ENCODE measurements around the gene VPS13D. TPM values are rescaled to one million over a fixed set of nuclear protein-coding genes. Genes with fewer than 3 reads are reported as not detected.

The VPS13D gene
- total and polyA plus RNA-seq, 4 donors = 10.2 to 68.3 (median 12.6) TPM

DNA sequence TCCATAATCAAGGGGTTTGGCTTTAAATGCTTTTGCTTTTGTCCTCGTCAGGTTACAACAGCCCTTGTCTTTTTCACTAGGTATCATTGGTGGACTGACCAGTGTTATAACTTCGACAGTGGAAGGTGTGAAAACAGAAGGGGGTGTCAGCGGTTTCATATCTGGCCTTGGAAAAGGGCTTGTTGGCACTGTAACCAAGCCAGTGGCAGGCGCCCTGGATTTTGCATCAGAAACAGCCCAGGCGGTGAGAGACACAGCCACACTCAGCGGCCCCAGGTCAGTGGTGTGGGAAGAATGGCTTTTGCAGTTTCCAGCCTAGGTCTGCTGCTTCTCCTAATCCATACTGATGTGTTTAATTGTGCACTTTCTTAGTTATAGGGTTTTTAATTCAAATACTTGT, 230.3 kb downstream of the VPS13D start:
- 75% methylated on average over 6 of the region's 6 CpGs for WGBS
- Histone ChIP-seq H3K4me3 (ENCODE audit: low read depth in 1 of 3, low read length in 3 of 3) (no peak overlapping the region), H3K9me3 (ENCODE audit: control insufficient read depth in 4 of 4, low read length in 3 of 4) (no peaks in the 10 kb centered on the region), H3K36me3 (ENCODE audit: control insufficient read depth in 4 of 4, insufficient read depth in 3 of 4, low read depth in 1 of 4, low read length in 3 of 4) (peaks cover 0 to 2% (median 0%) of the 10 kb centered on the region in 4 donors), H3K27me3 (ENCODE audit: control insufficient read depth in 4 of 4, insufficient read depth in 4 of 4, low read length in 3 of 4) (no peaks in the 10 kb centered on the region), H3K4me1 (ENCODE audit: control insufficient read depth in 4 of 4, insufficient read depth in 4 of 4, low read length in 3 of 4) (peaks cover 9 to 43% (median 30%) of the 10 kb centered on the region in 4 donors), H3K9ac (ENCODE audit: low read depth in 1 of 2, low read length in 2 of 2) (no peak overlapping the region), H3K27ac (ENCODE audit: low read depth in 1 of 2, low read length in 2 of 2) (no peak overlapping the region)
- no peak for DNase-seq (ENCODE audit: low spot score)
- TF ChIP-seq HNF4A (conservative IDR thresholded peaks at IDR 0.05) (peak in 1 of 2 donors; percentile 10), FOXA2 (IDR thresholded peaks at IDR 0.05) (no peak), GABPA (IDR thresholded peaks at IDR 0.05 in 1 of 2, conservative IDR thresholded peaks at IDR 0.05 in 1 of 2) (no peak)

DNA sequence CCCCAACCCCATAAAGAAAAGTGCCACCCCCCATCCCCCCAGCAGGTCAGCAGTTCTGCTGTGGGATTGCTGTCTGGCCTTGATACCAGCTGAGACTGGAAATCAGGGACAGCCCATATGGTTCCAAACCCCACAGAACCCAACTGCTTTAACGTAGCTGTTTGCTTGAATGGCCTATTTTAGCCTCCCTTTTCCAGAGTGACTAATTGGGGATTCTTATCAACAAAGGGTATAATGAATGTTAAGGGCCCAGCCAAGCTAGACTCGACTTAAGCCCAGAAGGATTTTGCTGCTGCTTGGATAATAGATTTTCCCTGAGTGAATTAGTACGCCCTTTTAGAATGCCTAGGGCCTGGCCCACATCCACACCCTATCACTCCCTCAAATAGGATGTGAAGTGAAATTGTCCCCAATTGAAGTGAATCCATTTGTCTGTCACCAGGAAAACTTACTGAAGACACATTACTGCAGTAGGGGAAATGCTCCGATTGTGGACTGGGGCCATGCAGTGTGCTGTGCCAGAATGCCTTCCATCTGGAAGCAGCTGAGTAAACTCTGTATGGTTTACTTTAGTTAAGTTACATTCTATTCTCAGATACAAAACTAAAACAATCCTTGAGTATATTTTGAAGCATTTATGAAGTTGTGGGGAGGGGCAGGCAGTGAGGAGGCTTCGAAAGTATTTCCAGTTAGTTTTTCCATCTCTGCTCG, 231.2 kb downstream of the VPS13D start:
- Histone ChIP-seq H3K36me3 (ENCODE audit: control insufficient read depth in 4 of 4, insufficient read depth in 3 of 4, low read depth in 1 of 4, low read length in 3 of 4) (peaks cover 0 to 4% (median 0%) of the 10 kb centered on the region in 4 donors), H3K27ac (ENCODE audit: low read depth in 1 of 2, low read length in 2 of 2) (peak overlapping the region; percentile 13 to 21), H3K4me1 (ENCODE audit: control insufficient read depth in 4 of 4, insufficient read depth in 4 of 4, low read length in 3 of 4) (peaks cover 7 to 40% (median 29%) of the 10 kb centered on the region in 4 donors), H3K27me3 (ENCODE audit: control insufficient read depth in 4 of 4, insufficient read depth in 4 of 4, low read length in 3 of 4) (no peaks in the 10 kb centered on the region), H3K9me3 (ENCODE audit: control insufficient read depth in 4 of 4, low read length in 3 of 4) (no peaks in the 10 kb centered on the region), H3K4me3 (ENCODE audit: low read depth in 1 of 3, low read length in 3 of 3) (no peak overlapping the region), H3K9ac (ENCODE audit: low read depth in 1 of 2, low read length in 2 of 2) (no peak overlapping the region)
- TF ChIP-seq, protein P1, sequence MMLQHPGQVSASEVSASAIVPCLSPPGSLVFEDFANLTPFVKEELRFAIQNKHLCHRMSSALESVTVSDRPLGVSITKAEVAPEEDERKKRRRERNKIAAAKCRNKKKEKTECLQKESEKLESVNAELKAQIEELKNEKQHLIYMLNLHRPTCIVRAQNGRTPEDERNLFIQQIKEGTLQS (IDR thresholded peaks at IDR 0.05) = no peak
- TF ChIP-seq, protein P2, sequence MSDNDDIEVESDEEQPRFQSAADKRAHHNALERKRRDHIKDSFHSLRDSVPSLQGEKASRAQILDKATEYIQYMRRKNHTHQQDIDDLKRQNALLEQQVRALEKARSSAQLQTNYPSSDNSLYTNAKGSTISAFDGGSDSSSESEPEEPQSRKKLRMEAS (IDR thresholded peaks at IDR 0.05) = no peak
- TF ChIP-seq JUND (IDR thresholded peaks at IDR 0.05) = peak in 1 of 2 donors; percentile 6
- peak in 1 of 2 donors; percentile 22 for TF ChIP-seq HNF4A (conservative IDR thresholded peaks at IDR 0.05)
- peak; percentile 17 for TF ChIP-seq FOXA2 (IDR thresholded peaks at IDR 0.05)
- TF ChIP-seq RXRA (IDR thresholded peaks at IDR 0.05) = peak in 1 of 2 donors; percentile 43
- TF ChIP-seq YY1 (IDR thresholded peaks at IDR 0.05) = no peak
- peak; percentile 29 to 36 for TF ChIP-seq RAD21 (IDR thresholded peaks at IDR 0.05)
- DNase-seq (ENCODE audit: low spot score) = no peak
- WGBS = 64% methylated on average over 6 of the region's 6 CpGs

DNA sequence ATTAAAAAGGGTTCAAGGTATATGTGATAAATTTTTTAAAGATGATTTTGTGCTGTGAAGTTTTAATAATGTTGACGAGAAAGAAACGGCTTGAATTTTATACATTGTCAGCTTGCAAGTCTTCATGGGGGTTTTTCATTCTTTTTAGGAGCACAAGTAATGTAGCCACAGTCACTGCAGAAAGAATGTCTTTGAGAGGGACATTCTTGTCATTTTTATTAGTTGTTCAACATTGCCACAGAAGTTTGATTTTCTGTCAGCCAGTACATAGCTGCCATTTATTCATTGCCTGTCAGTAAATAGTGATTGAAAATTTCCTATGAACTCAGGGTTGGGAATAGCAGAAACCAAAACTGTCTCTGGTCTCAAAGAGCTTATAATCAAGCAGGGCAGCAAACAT, 231.9 kb downstream of the VPS13D start:
- Histone ChIP-seq H3K27ac (ENCODE audit: low read depth in 1 of 2, low read length in 2 of 2) (peak overlapping the region in 1 of 2 donors; percentile 9), H3K36me3 (ENCODE audit: control insufficient read depth in 4 of 4, insufficient read depth in 3 of 4, low read depth in 1 of 4, low read length in 3 of 4) (peaks cover 0 to 4% (median 0%) of the 10 kb centered on the region in 4 donors), H3K4me1 (ENCODE audit: control insufficient read depth in 4 of 4, insufficient read depth in 4 of 4, low read length in 3 of 4) (peaks cover 7 to 40% (median 28%) of the 10 kb centered on the region in 4 donors), H3K27me3 (ENCODE audit: control insufficient read depth in 4 of 4, insufficient read depth in 4 of 4, low read length in 3 of 4) (no peaks in the 10 kb centered on the region), H3K4me3 (ENCODE audit: low read depth in 1 of 3, low read length in 3 of 3) (no peak overlapping the region), H3K9ac (ENCODE audit: low read depth in 1 of 2, low read length in 2 of 2) (no peak overlapping the region), H3K9me3 (ENCODE audit: control insufficient read depth in 4 of 4, low read length in 3 of 4) (no peaks in the 10 kb centered on the region)
- no peak for DNase-seq (ENCODE audit: low spot score)
- 92% methylated on average over 2 of the region's 2 CpGs for WGBS
- TF ChIP-seq HNF4G (IDR thresholded peaks at IDR 0.05) = no peak
- TF ChIP-seq HNF4A (conservative IDR thresholded peaks at IDR 0.05) = no peak
- TF ChIP-seq JUND (IDR thresholded peaks at IDR 0.05) = peak in 1 of 2 donors; percentile 2
- TF ChIP-seq YY1 (IDR thresholded peaks at IDR 0.05) = no peak

DNA sequence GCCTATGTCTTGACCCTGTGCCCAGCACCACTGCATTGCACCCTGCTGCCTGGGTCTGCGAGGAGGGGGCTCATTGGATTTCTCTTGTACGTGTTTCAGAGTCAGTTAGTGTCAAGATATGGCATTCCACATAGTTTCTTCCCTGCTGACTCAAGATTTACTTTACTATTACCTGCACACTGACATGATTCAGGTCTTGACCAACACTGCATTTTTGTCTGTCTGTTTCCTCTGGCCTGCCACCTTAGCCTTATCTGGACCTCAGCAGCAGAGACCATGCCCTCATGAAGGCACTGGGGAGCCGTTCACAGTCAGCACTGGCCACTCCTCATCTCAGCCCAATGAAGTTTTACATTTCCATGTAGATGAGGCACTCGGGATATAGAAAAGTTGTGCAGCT, 232.8 kb downstream of the VPS13D start:
- Histone ChIP-seq H3K27ac (ENCODE audit: low read depth in 1 of 2, low read length in 2 of 2) (no peak overlapping the region), H3K36me3 (ENCODE audit: control insufficient read depth in 4 of 4, insufficient read depth in 3 of 4, low read depth in 1 of 4, low read length in 3 of 4) (peaks cover 0 to 4% (median 0%) of the 10 kb centered on the region in 4 donors), H3K4me3 (ENCODE audit: low read depth in 1 of 3, low read length in 3 of 3) (no peak overlapping the region), H3K9me3 (ENCODE audit: control insufficient read depth in 4 of 4, low read length in 3 of 4) (no peaks in the 10 kb centered on the region), H3K9ac (ENCODE audit: low read depth in 1 of 2, low read length in 2 of 2) (no peak overlapping the region), H3K4me1 (ENCODE audit: control insufficient read depth in 4 of 4, insufficient read depth in 4 of 4, low read length in 3 of 4) (peaks cover 7 to 33% (median 21%) of the 10 kb centered on the region in 4 donors), H3K27me3 (ENCODE audit: control insufficient read depth in 4 of 4, insufficient read depth in 4 of 4, low read length in 3 of 4) (no peaks in the 10 kb centered on the region)
- no peak for DNase-seq (ENCODE audit: low spot score)
- whole genome bisulfite sequencing = 94% methylated on average over 4 of the region's 4 CpGs
- TF ChIP-seq, protein P3, sequence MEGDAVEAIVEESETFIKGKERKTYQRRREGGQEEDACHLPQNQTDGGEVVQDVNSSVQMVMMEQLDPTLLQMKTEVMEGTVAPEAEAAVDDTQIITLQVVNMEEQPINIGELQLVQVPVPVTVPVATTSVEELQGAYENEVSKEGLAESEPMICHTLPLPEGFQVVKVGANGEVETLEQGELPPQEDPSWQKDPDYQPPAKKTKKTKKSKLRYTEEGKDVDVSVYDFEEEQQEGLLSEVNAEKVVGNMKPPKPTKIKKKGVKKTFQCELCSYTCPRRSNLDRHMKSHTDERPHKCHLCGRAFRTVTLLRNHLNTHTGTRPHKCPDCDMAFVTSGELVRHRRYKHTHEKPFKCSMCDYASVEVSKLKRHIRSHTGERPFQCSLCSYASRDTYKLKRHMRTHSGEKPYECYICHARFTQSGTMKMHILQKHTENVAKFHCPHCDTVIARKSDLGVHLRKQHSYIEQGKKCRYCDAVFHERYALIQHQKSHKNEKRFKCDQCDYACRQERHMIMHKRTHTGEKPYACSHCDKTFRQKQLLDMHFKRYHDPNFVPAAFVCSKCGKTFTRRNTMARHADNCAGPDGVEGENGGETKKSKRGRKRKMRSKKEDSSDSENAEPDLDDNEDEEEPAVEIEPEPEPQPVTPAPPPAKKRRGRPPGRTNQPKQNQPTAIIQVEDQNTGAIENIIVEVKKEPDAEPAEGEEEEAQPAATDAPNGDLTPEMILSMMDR (IDR thresholded peaks at IDR 0.05; ENCODE audit: low read depth, low read length, missing input control) = no peak
- TF ChIP-seq FOXA1 (IDR thresholded peaks at IDR 0.05) (no peak), HNF4G (IDR thresholded peaks at IDR 0.05) (no peak), HNF4A (conservative IDR thresholded peaks at IDR 0.05) (no peak), FOXA2 (IDR thresholded peaks at IDR 0.05) (no peak), YY1 (IDR thresholded peaks at IDR 0.05) (no peak), RAD21 (IDR thresholded peaks at IDR 0.05) (no peak), NR2F2 (IDR thresholded peaks at IDR 0.05) (no peak), EGR1 (IDR thresholded peaks at IDR 0.05; ENCODE audit: low read depth in 2 of 2) (no peak), GABPA (IDR thresholded peaks at IDR 0.05 in 1 of 2, conservative IDR thresholded peaks at IDR 0.05 in 1 of 2) (no peak), JUND (IDR thresholded peaks at IDR 0.05) (no peak)
- TF ChIP-seq, protein P4, sequence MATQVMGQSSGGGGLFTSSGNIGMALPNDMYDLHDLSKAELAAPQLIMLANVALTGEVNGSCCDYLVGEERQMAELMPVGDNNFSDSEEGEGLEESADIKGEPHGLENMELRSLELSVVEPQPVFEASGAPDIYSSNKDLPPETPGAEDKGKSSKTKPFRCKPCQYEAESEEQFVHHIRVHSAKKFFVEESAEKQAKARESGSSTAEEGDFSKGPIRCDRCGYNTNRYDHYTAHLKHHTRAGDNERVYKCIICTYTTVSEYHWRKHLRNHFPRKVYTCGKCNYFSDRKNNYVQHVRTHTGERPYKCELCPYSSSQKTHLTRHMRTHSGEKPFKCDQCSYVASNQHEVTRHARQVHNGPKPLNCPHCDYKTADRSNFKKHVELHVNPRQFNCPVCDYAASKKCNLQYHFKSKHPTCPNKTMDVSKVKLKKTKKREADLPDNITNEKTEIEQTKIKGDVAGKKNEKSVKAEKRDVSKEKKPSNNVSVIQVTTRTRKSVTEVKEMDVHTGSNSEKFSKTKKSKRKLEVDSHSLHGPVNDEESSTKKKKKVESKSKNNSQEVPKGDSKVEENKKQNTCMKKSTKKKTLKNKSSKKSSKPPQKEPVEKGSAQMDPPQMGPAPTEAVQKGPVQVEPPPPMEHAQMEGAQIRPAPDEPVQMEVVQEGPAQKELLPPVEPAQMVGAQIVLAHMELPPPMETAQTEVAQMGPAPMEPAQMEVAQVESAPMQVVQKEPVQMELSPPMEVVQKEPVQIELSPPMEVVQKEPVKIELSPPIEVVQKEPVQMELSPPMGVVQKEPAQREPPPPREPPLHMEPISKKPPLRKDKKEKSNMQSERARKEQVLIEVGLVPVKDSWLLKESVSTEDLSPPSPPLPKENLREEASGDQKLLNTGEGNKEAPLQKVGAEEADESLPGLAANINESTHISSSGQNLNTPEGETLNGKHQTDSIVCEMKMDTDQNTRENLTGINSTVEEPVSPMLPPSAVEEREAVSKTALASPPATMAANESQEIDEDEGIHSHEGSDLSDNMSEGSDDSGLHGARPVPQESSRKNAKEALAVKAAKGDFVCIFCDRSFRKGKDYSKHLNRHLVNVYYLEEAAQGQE (IDR thresholded peaks at IDR 0.05) = no peak
- TF ChIP-seq, protein P1 (IDR thresholded peaks at IDR 0.05) = no peak

All from liver (tissue), 9 donors.